ENCODE measurements around the gene ZNF138. TPM values are rescaled to one million over a fixed set of nuclear protein-coding genes. Genes with fewer than 3 reads are reported as not detected.
"Not testable (repeated sequence)": the region's sequence is repeated elsewhere in the genome, so short reads cannot be mapped to it uniquely, and the experiment has no call there.

The ZNF138 gene
- total and polyA plus RNA-seq, 10 donors = 7.0 to 39.9 (median 12.8) TPM

DNA sequence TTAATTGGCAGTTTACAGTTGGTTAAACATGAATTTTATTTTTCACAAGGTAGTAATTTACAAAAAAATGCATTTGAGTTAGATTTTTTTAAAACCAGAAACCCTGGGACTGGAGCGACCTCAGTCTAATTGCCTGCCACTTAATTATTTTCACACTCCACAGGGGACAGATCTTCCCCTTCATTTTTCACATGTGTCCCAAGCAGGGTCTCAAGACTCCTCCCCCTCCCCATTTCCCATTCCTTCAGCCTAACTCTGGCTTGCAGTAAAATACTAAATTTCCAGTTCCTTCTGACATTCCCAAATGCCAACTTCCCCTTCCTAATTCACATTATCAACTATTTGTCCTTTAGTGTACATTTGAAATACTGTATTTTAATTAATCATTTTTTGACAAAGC lies 948 bp downstream of the ZNF138 start:
- H3K27ac ChIP-seq = no peak overlapping the region
- H3K36me3 ChIP-seq = peaks cover 0 to 34% (median 14%) of the 10 kb centered on the region in 6 donors
- intact Hi-C loops (cut with DNase I; ENCODE audit: low total_unique reads) = loop anchor here (5.0 kb wide), 1 partner anchor 128 kb away; the partner anchor contains the start of gene ZNF107
- TF ChIP-seq CTCF (IDR thresholded peaks at IDR 0.05 in 8 of 11, conservative IDR thresholded peaks at IDR 0.05 in 3 of 11) (no peak), POLR2AphosphoS5 (IDR thresholded peaks at IDR 0.05) (no peak), POLR2A (IDR thresholded peaks at IDR 0.05) (no peak)
- DNase-seq = no peak
- peak overlapping the region in 7 of 8 donors; percentile 75 to 82 (median 79) for H3K4me3 ChIP-seq
- H3K9me3 ChIP-seq = no peaks in the 10 kb centered on the region
- peaks cover 8 to 38% (median 22%) of the 10 kb centered on the region in 6 donors for H3K4me1 ChIP-seq
- H3K27me3 ChIP-seq (replicated peaks in 1 of 7) = no peaks in the 10 kb centered on the region
- WGBS, 5 donors = 21 to 32% (median 22%) methylated on average over 1 of the region's 1 CpG

GRCh38 chr7:64799169-64799568 lies 4.9 kb downstream of the ZNF138 start:
- Histone ChIP-seq H3K36me3 (peaks cover 0 to 68% (median 30%) of the 10 kb centered on the region in 6 donors), H3K4me1 (peaks cover 4 to 41% (median 16%) of the 10 kb centered on the region in 6 donors)
- WGBS, 5 donors = 95 to 99% (median 98%) methylated on average over 8 of the region's 8 CpGs
- H3K9me3 ChIP-seq; H3K27me3 ChIP-seq (replicated peaks in 1 of 7); H3K4me3 ChIP-seq; DNase-seq; H3K27ac ChIP-seq: not testable (repeated sequence)
- intact Hi-C loops (cut with DNase I; ENCODE audit: low total_unique reads) = loop anchor here (5.0 kb wide), 1 partner anchor 132 kb away; the partner anchor contains the start of gene ZNF107

DNA sequence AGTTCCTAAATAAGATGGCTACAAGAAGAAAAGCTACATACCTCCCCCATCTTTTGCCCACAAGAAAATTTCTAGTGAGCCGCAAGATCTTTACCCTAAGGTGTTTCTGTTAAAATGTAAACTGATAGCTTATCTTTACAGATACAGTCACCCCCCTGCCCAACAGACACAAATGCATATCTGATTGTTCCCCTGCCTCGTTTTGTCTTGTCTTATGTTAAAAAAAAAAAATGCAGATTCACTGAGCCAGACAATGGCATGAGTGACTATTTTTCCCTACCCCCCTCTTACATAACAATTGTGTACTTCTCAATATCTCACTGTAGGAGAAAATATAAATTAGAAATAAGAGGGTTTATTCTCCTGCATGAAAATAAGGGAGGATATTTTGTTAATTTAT lies 8.5 kb downstream of the ZNF138 start:
- peaks cover 0 to 17% (median 0%) of the 10 kb centered on the region in 8 donors for H3K9me3 ChIP-seq
- H3K36me3 ChIP-seq = peaks cover 0 to 80% (median 30%) of the 10 kb centered on the region in 6 donors
- no peaks in the 10 kb centered on the region for H3K27me3 ChIP-seq (replicated peaks in 1 of 7)
- WGBS, 5 donors = 79 to 88% (median 82%) methylated on average over 2 of the region's 2 CpGs
- DNase-seq = no peak
- H3K27ac ChIP-seq = no peak overlapping the region
- TF ChIP-seq CTCF (IDR thresholded peaks at IDR 0.05 in 8 of 11, conservative IDR thresholded peaks at IDR 0.05 in 3 of 11) = no peak
- TF ChIP-seq POLR2A (IDR thresholded peaks at IDR 0.05) = no peak
- no peak for TF ChIP-seq POLR2AphosphoS5 (IDR thresholded peaks at IDR 0.05)
- intact Hi-C loops (cut with DNase I; ENCODE audit: low total_unique reads) = no loop called here
- peaks cover 0 to 12% (median 0%) of the 10 kb centered on the region in 6 donors for H3K4me1 ChIP-seq
- H3K4me3 ChIP-seq = no peak overlapping the region

DNA sequence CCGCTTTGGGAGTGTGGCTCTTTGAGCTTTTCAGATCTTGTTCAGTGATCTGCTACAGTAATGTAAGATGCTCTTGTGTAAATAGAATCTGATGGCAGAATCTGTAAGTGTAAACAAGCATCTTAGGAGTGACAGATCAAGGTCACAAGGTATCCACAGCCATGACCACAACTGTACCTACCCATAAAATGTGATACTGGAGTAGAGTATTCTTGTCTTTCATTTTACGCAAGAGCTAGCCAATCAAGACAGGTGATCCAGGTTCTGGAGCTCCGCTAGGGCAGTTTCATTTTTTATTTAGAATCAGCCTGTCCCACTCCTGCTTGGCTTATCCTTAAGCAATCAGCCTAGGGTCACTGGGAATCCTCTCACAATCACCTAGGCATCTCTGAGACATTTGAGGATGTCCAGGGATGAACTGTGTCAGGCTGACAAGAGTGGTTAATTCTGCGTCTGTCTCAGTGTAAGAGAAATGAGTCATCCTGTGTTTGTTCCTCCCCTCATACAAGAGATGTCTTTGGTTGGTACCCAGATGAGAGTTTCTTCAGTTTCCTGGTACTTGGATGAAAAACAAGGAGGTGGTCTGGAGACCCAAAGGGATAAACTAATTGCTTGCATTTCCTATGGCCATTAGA lies 13.6 kb downstream of the ZNF138 start:
- 88 to 96% (median 89%) methylated on average over 4 of the region's 4 CpGs for WGBS, 5 donors
- no peak for TF ChIP-seq CTCF (IDR thresholded peaks at IDR 0.05 in 8 of 11, conservative IDR thresholded peaks at IDR 0.05 in 3 of 11)
- no peak for TF ChIP-seq POLR2AphosphoS5 (IDR thresholded peaks at IDR 0.05)
- TF ChIP-seq POLR2A (IDR thresholded peaks at IDR 0.05) = no peak
- Histone ChIP-seq H3K36me3 (peaks cover 0 to 48% (median 11%) of the 10 kb centered on the region in 6 donors), H3K27ac (no peak overlapping the region), H3K4me1 (no peaks in the 10 kb centered on the region), H3K4me3 (no peak overlapping the region), H3K9me3 (peaks cover 0 to 23% (median 0%) of the 10 kb centered on the region in 8 donors), H3K27me3 (replicated peaks in 1 of 7) (no peaks in the 10 kb centered on the region)
- DNase-seq = no peak
- intact Hi-C loops (cut with DNase I; ENCODE audit: low total_unique reads) = no loop called here

Measured in spleen (tissue), 11 donors.